ENCODE data around the gene KBTBD4.

Gene KBTBD4

DNA sequence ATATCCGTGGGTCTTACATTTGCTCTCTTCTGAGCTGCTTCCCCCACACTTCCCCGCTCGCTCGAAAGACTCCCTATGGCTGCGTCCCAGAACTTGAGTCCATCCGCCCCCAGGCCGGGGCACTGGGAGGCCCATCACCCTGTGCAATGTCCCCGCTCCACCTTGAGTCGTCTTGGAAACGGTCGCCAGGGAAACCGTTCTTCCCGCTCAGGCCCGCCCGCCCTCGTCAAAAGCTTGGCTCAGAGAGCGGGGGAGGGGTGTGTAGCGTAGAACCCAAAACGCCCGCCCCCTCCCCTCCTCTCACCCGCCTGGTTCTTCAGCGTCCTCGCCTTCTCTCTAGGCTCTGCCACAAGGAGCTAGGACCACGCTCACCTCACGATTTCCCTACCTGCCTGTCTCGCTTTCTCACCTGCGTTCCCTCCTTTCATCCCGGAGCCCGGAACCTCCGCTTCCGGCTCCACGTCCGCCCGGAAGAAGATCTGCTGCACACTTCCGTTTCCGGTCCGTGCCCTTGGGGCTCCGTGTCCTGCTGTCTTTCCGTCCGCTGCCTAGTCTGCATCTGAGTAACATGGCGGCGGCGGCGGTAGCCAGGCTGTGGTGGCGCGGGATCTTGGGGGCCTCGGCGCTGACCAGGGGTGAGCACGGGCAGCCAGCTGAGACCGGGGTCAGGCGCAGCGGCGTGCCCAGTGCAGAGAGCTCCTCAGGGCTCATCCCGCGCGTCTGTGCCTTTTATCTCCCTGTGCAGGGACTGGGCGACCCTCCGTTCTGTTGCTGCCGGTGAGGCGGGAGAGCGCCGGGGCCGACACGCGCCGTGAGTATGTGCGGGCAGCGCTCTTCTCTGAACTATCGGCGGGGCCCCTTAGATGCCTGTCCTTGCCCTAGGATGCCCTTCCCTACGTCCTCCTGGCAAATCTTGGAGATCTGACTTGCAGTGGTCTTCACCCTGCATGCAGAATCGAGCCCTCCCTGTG lies at the start of gene KBTBD4, which contains the start of gene NDUFS3:
TSS of gene KBTBD4 (minus strand) at position 447 of the 971 bp plus-strand sequence. CDS start at position 428, 19 bp downstream.
TSS of gene NDUFS3 (plus strand) at position 551 of the 971 bp plus-strand sequence. CDS start at position 569, 18 bp downstream.
- DNase-seq (ENCODE audit: low spot score), result peak; percentile 90

DNA sequence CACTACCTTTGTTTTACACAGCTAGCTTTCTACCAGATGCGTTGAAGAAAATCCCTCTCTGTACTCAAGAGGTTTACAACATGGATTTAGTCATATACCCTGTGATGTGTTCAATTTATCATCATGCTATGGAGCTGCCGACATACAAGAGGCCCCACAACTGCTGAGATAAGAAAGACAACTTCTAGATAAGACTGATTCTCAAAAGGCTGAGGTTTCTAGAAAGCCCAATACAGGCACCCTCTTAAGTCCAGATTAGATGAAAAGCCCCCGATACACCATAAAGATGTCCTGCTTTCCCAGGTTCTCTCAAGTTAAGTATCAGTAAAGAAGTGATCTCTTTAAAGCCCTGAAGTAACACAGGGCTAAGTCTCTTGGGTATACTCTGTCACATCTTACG lies 49.3 kb upstream of the KBTBD4 start:
- DNase-seq (ENCODE audit: low spot score), result no peak

DNA sequence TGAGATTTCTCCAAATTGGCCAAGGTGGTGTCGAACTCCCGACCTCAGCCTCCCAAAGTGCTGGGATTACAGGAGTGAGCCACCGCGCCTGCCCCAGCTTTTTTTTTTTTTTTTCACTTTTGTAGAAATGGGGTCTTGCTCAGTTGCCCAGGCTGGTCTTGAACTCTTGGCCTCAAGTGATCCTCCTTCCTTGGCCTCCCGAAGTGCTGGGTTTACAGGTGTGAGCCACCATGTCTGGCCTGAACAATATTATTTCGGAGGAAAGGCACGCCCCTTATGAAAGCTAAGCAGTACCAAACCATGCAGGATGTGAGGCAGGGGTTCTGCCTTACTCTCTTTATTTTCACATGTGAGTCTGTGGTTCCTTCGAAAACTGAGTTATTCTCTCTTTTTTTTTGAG lies 47.5 kb upstream of the KBTBD4 start:
- DNase-seq (ENCODE audit: low spot score), result no peak

DNA sequence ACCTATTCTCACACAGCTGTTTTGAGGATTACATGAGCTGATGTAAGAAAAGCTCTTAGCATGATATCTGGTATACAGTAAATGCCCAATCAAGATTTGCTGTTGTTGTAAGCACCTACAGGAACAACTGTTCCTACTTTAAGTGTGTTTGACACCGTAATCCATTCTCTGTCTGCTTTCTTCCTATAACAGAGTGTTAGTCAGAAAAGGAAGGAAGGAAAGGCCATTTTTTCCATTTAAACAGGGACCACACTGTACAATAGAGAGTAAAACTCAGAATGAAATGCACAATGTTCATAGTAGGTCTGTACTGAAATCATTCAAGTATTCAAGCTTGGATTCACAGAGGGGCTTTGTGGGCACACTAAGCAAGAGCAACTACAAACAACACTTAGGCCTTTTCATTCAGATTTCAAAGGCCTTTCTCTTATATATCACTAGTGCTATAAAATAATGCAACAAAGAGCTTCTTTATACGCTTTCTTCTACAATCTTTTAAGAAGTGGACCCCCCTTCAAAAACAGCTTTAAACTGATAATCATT lies 42.1 kb upstream of the KBTBD4 start:
- no peak for DNase-seq (ENCODE audit: low spot score)

DNA sequence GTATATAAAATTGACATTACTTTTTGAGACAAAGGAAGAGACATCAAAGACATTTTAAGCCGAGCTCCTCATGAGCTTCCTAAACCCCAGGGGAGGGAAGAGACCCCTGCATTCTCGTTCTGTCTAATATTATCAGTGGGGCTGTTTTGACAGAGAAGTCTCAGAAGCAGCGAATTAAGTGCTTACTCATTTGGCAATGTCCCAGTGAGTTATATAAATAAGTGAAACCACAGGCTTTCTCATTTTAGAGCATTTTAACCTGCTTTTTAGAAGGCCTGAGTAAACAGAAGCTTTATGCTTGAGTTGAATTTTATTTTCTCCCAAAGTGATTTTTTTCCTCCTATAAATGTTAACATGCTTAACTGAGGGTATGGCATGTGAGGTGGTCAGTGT lies 38.6 kb upstream of the KBTBD4 start:
- DNase-seq (ENCODE audit: low spot score), result no peak

DNA sequence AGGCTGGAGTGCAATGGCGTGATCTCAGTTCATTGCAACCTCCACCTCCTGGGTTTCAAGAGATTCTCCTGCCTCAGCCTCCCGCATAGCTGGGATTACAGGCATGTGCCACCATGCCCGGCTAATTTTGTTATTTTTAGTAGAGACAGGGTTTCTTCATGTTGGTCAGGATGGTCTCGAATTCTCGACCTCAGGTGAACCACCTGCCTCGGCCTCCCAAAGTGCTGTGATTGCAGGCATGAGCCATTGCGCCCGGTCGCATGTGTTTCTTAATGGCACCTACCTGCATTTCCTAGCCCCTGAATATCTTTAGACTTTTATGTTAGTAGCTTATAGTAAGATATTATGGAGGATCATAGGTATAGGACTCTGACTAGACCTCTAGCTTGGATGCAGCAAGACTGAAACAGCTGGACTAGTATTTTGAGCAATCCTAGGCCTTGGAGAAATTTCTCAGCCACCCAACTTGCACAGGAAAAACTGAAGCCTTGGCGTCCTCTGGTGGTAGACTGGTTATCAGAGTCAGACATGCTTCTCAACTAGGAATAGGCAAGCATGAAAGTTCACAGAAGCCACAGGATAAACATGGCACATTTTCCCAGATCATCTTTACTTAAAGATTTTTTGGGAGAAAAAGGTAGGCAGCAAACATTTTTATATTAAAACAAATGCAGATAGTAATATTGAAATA lies 38.1 kb upstream of the KBTBD4 start:
- DNase-seq (ENCODE audit: low spot score), result no peak

DNA sequence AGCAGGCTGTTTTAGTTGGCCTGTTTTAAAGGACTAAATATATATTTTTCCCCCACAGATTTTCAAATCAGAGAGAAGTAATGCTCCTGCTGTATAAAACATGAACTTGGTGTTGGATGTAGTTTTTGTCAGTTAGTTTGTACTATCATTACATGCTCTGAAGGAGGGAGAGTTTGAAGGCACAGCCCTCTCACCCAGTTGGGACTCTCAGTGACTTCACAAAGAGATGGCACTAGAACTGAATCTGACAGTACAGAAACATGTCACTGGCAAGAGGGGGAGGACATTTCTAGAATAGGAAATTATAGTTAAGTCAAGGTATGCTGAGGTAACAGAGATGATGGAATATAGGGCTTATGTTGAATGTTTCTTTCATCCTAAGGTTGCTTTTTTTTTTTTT lies 36.5 kb upstream of the KBTBD4 start:
- no peak for DNase-seq (ENCODE audit: low spot score)

DNA sequence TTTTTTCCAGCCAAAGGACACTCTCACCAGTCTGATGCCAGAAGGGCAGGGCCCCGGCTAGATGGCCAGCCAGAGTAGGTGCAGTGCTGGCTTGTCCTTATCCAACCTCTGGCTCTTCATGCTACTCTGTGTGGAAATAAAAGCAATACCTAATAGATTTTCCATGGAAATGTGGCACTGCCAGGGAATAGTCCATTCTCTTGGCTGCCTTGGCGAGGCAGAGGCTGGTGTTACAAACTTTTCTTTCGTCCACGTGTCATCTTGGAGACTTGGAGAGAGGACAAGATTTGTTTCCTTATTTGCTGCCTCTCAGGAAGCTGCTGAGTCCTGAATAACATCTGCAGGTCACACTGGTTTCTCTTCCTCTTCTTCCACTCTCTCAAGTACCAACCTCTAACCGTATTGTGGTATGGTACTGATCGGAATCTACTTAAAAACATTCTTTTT lies 32.6 kb upstream of the KBTBD4 start:
- DNase-seq (ENCODE audit: low spot score), result no peak

DNA sequence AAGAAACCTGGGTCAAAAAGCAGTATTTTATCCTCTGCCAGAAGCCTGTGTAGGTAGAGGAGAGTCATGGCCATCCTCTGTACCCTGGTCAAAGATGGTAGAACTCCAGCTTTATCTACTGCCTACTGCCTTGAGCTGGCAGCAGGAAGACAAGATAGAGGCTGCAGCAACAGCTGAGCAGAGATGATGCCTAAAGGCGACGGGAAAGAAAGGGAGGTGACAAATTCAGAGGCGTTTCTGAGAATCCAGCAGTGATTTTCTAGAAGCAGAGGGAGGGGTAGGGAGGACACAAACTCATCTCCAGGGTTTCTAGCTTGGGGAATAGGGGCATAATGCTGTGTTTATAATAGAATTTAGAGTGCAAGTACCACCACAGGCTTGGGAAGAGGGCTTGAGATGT lies 30.9 kb upstream of the KBTBD4 start:
- DNase-seq (ENCODE audit: low spot score), result no peak

DNA sequence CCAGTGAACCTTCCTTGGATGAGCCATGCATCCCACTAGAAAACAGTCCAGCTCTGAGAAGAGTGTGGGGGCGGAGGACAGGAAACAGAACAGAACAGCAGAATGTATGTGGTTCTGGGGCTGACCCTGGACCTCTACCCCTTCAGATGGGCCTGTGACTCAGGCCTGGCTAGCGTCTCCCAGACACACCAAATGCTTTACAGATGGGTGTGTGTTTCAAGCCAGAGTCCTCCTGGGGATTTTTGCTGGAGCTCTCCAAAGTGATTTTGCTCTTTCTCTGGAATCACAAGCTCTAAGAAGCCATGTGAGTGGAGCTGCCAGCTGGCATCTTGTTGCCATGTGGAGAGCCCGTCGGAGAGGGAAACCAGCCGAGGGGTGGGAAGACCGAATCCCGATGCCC lies 28.6 kb upstream of the KBTBD4 start:
- DNase-seq (ENCODE audit: low spot score), result no peak

DNA sequence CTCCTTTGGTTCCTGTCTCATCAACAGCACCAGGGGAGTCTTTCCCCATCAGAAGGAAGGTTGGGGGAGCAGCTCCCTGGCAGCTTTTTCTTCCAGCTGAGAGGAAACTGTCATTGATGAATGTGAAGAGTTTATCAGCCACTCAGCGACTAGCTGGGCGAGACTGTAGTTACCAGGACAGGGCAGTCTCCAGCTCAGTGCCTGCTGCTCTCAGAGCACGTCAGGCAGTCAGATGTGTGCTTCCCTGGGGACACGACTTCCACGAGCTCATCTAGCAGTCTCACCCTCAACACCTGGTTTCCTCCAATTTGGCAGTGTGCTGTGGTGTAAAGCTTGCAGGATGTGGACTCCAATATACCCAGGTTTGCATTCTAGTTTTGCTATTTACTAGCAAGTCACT lies 28.0 kb upstream of the KBTBD4 start:
- DNase-seq (ENCODE audit: low spot score), result no peak

DNA sequence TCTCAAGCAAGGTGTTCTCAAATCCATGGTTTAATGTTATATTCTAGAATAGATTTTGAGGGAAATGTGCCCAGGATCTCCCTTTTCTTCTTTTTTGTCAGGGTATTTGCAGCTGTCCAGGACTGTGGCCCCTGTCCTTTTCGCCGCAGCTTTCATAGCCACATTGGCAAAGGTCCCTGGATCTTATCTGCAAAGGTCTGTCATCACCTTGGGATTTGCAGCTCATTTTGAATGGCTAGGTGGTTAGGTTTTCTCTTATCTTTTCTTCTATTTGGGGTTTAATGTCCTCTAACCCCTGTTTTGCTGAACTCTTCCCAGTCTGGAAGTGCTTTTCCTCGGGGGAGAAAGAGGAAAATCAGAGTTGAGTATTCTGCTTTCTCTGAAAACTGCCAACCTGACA lies 27.2 kb upstream of the KBTBD4 start:
- DNase-seq (ENCODE audit: low spot score), result no peak

DNA sequence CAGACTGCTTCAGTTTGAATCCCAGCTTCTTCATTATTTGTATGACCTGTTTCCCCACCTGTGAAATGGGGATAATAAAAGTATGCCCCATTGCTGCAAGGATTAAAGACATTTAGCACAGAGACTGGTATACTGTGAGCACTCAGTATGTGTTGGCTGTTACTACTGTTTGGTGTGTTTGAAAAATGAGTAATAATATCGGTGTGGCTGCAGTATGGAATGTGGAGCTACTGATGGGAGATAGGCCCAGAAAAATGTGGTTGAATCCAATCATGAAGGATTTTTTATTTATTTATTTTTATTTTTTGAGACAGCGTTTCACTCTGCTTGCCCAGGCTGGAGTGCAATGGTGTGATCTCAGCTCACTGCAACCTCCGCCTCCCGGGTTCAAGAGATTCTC lies 24.5 kb upstream of the KBTBD4 start:
- no peak for DNase-seq (ENCODE audit: low spot score)

DNA sequence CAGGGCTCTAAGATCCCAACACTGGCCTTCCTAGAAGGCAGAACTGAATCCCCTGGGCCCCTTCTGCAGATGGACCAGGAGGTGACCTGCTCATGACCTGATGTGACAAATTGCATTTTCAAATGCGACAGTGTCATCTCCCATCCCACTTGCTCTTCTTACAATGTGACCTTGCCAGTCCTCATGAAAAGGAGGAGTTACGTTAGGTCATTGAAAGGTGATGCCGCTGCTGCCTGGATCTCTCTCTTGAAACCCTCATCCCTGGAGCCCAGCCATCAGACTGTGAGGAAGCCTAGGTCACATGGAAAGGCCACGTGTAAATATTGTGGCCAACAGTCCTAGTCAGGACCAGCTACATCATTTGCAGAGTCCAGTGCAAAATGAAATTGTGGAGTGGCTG lies 21.1 kb upstream of the KBTBD4 start:
- no peak for DNase-seq (ENCODE audit: low spot score)

DNA sequence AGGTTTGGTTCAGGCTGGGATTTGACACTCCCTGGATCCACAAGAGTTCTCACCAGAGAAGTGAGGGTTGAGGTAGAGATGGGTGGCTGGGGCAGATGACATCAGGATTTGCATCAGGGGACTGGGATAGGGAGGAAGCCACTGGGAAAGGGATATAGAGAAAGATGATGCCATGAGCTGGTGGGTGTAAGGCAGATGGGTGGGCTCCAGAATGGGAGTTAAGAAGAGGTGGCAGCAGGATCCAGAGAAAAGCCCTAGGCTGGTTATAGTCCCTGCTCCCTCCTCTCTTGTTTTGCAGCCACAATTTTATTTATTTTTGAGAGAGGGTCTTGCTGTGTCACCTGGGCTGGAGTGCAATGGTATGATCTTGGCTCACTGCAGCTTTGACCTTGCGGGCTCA lies 17.2 kb upstream of the KBTBD4 start:
- DNase-seq (ENCODE audit: low spot score), result no peak

DNA sequence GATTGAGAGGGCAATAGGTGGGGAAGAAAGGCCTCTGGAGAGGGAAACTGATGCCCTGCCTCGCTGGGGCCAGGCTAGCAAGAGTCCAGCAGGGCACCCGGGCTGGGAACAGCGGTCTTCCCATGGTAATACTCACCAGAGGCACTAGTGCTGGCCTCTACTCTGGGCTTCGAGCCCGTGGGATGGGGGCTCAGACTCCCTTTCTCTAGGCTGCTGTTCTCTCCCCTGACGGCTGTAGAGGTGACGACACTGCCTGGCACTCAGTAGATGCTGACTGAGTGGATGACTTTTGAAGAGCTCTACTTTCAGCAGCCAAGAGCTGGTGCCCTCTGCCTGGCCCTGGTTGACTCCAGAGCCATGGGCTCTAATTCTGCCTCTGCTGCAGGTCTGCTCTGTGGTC lies 16.3 kb upstream of the KBTBD4 start:
- DNase-seq (ENCODE audit: low spot score), result no peak

DNA sequence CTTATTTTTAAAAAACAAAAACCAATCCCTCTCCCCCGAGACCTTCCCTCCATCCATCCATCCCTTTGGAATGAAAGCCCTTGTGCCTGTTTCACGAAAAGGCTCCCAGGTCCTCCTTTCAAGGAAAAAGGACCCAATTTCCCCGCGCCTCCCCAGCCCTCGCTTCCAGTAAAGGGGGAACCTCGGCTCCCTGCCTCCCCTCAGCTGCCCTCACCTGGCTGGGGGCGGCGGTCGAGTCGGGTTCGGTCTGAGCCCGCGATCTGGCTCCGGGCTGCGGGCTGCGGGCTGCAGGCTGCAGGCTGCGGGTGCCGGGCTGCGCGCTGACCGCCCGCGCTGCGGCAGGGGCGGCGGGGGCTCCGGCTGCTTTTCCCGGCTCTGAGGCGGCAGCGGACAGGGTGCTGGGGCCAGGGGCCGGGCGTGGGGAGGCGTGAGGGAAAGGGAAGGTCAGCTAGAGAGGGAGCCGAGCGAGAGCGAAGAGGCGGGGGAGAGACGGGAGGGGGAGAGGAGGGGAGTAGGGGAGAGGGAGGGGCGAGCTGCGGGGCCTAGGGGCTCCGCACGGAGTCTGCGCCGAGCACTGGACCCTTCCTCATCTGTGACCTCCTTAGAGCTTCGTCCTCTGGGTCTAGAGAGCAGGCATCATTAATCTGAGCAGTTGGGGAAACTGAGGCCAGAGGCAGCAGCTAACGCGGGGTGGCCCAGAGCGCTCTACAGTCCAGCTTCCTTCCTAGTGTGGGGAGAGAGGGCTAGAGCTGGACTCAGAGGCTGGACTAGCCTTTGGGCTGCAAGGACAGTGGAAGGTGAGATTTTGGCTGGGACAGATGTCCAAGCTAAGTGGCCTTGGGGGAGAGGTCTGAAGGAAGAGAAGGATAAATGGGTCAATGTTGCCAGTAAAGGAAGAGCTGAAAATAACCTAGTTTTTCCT lies 15.4 kb upstream of the KBTBD4 start, which contains the start of gene C1QTNF4:
TSS of gene C1QTNF4 (minus strand) at position 478 of the 922 bp plus-strand sequence. CDS start 3,601 bp downstream, outside the sequence.
- no peak for DNase-seq (ENCODE audit: low spot score)

DNA sequence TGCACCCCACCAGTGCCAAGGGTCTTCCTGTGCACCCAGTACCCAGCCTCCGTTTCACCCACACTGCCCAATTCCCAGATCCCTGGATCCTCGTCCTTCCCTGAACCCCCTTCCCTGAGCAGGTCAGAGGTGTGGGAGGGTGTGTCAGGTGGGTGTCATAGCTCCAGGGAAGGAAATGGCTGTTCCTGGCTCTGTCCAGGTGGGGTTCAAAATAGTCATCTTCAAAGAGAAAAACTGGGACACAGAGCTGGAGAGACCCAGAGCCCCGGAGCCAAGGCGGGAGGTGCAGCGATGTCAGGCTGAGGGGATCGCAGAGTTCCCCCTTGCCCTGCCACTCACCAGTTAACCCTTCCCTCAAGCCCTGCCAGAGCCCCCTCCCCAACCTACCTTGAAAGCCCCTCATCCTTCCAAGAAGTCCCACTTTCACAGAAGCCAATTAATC lies 14.7 kb upstream of the KBTBD4 start:
- DNase-seq (ENCODE audit: low spot score), result no peak

DNA sequence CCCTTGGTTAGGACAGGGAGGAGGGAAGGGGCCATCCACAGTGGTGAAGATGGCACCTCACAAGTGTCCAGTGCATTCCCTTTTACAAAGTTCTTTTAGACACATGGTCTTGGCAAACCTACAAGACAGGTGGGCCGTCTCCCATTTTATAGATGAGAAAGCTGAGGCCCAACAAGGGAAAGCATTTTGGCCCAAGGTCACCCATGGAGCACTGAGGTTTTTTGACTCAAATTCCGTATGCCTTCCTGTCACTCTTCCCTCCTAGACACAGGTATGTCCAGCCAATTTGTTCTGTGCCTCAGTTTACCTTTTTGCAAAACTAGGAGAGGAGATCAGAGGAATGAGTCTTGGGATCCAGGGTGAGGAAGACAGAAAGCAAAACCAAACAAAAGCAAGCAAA lies 14.2 kb upstream of the KBTBD4 start:
- DNase-seq (ENCODE audit: low spot score), result no peak

DNA sequence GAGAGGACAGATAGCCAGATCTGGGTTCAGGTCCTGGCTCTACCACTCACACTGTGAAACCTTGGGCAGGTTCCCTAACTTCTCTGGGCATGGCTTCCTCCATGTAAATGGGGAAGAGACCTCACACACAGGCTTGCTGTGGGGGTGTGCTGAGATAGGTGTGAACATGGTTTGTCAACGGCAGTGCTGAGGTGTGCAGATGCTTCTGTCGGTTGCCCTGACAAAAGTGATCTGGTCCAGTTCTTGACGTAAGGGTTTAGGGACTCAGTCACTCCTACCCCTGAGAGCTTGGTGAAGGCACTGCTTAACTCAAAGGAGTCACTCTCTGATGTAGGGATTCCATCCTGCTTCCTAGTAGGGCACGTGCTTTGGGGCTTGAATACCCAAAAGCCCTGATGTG lies 13.5 kb upstream of the KBTBD4 start:
- DNase-seq (ENCODE audit: low spot score), result no peak

DNA sequence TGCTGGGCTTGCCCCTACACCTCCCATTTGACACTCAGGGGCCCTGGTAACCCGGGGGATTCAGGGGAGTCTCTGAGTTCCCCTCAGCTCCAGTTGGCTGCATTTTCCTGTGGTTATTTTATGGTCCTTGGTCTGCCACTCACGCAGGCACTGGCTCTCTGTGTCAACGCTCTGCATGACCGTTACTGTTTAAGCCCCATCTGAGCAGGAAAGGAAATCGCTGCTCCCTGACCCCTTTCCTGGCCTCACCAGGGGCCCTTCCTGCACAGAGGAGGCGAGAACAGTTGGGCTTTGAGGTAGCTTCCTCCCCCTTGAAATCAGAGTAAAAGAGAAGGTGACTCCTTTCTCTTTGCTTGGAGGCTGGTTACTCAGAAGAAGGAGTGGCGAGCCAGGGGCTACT lies 13.0 kb upstream of the KBTBD4 start:
- DNase-seq (ENCODE audit: low spot score), result no peak

Data from LoVo (cell line).